A673 (cell line): ENCODE data around the gene KIRREL3. TPM values are rescaled to one million over a fixed set of nuclear protein-coding genes. Genes with fewer than 3 reads are reported as not detected.

ENCODE experiments used
- BruUV-seq: library from RNA; stranded (reverse); fragments of 400-500 nt; replicated peaks from 2 replicates; lab custom pipeline; 2021; lab: Mats Ljungman, UMichigan
- CTCF ChIA-PET: fragments of 300-600 bp; sonication (Branson Sonifier 250); formaldehyde crosslinking; loops from one replicate; lab custom pipeline; 2022; ENCODE audit warnings: antibody characterized with exemption; lab: Charles Lee
- POLR2A ChIA-PET: fragments of 300-600 bp; sonication (Branson Sonifier 250); formaldehyde crosslinking; loops from one replicate; lab custom pipeline; 2022; ENCODE audit warnings: antibody characterized with exemption; ENCODE audit not compliant: low non-redundant PET; lab: Charles Lee
- DNase-seq: peaks from one replicate; pipeline ENCODE4 v3.0.0-alpha.2; 2015; ENCODE audit warnings: low spot score
- H3K27ac ChIP-seq: fragments of 200-600 bp; sonication (generic); 2 replicates; pipeline ENCODE4 v1.5.1; 2016; ENCODE audit warnings: mixed run types, low read depth, mild to moderate bottlenecking, mixed read lengths, antibody characterized with exemption, low read length; ENCODE audit not compliant: poor library complexity, severe bottlenecking
- H3K27me3 ChIP-seq: fragments of 200-600 bp; sonication (generic); replicated peaks from 2 replicates; pipeline ENCODE4 v1.6.1; 2017; ENCODE audit warnings: mixed run types, low read depth, mild to moderate bottlenecking, mixed read lengths, antibody characterized with exemption, low read length; ENCODE audit not compliant: insufficient read depth, poor library complexity
- H3K36me3 ChIP-seq: fragments of 200-600 bp; sonication (generic); 2 replicates; pipeline ENCODE4 v1.6.1; 2016; ENCODE audit warnings: mixed run types, mild to moderate bottlenecking, mixed read lengths, antibody characterized with exemption, low read length; ENCODE audit not compliant: insufficient read depth, poor library complexity, severe bottlenecking
- H3K4me1 ChIP-seq: fragments of 200-600 bp; sonication (generic); 2 replicates; pipeline ENCODE4 v1.6.1; 2017; ENCODE audit warnings: mixed run types, mild to moderate bottlenecking, mixed read lengths, antibody characterized with exemption, low read length; ENCODE audit not compliant: insufficient read depth, poor library complexity, severe bottlenecking
- H3K4me3 ChIP-seq: fragments of 200-600 bp; sonication (generic); 2 replicates; pipeline ENCODE4 v1.5.1; 2016; ENCODE audit warnings: low read depth, mixed run types, mild to moderate bottlenecking, mixed read lengths, low read length; ENCODE audit not compliant: poor library complexity, severe bottlenecking
- H3K9me3 ChIP-seq: fragments of 200-600 bp; sonication (generic); 2 replicates; pipeline ENCODE4 v1.6.1; 2016; ENCODE audit warnings: mixed run types, low read depth, mild to moderate bottlenecking, mixed read lengths, antibody characterized with exemption, low read length; ENCODE audit not compliant: poor library complexity, severe bottlenecking
- EZH2 ChIP-seq: fragments of 200-600 bp; sonication (generic); IDR thresholded peaks from 2 replicates; pipeline ENCODE4 v1.6.1; 2017; ENCODE audit warnings: borderline replicate concordance, low read depth, mild to moderate bottlenecking, mixed read lengths, antibody characterized with exemption, low read length; ENCODE audit not compliant: poor library complexity, severe bottlenecking
- intact Hi-C: fragments of 100-400 bp; cut with micrococcal nuclease; formaldehyde crosslinking; loops from one replicate; pipeline ENCODE4 v1.10.0; 2022; ENCODE audit not compliant: unreplicated experiment
- total RNA-seq: library from RNA; stranded (reverse); gene quantifications from 2 replicates; pipeline ENCODE4 v1.2.3, GENCODE V29; 2021
- TF ChIP-seq, protein P1 (sequence below): fragments of 300-800, 200-600 bp; sonication (generic); conservative IDR thresholded peaks from 2 replicates; pipeline ENCODE4 v1.5.1; 2017; ENCODE audit warnings: low read depth, mild to moderate bottlenecking, antibody characterized with exemption, low read length, moderate library complexity, mixed read lengths

The KIRREL3 gene
- total RNA-seq, 1 experiment from 2014 or later = not detected

DNA sequence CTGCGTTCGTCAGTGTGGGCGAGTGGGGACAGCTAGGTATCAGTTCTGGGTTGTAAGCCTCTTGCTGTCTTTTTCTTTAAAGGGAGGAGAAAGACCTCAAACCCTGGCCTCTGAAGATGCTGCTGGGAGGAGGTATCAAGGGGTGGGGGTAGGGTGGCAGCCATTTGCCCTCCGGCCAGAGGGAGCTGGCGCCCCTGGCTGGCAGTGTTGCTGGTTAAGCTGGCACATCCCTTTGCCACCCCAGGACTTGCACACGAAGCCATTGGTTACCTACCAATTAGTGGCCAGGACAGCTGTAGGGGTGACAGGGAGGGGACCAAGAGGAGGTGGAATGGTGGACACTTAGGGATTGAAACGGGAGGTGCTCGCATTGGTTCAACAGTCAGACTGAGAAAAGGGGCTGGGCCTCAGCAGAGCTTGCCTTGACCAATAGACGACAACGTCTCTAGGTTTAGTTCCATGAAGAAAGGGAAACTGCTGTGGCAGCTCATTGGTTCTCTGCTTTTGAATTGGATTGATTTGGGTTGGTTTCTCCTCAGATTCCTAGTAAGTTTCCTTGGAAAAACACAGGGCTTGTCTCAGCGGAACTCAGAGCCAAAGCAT is 567.2 kb downstream of the KIRREL3 start:
- Histone ChIP-seq H3K27ac (no peak overlapping the region), H3K9me3 (no peaks in the 10 kb centered on the region), H3K27me3 (no peaks in the 10 kb centered on the region), H3K4me1 (no peaks in the 10 kb centered on the region), H3K4me3 (no peak overlapping the region), H3K36me3 (no peaks in the 10 kb centered on the region)
- DNase-seq = no peak
- CTCF ChIA-PET = no interaction called here
- TF ChIP-seq EZH2 = no peak
- TF ChIP-seq, protein P1, sequence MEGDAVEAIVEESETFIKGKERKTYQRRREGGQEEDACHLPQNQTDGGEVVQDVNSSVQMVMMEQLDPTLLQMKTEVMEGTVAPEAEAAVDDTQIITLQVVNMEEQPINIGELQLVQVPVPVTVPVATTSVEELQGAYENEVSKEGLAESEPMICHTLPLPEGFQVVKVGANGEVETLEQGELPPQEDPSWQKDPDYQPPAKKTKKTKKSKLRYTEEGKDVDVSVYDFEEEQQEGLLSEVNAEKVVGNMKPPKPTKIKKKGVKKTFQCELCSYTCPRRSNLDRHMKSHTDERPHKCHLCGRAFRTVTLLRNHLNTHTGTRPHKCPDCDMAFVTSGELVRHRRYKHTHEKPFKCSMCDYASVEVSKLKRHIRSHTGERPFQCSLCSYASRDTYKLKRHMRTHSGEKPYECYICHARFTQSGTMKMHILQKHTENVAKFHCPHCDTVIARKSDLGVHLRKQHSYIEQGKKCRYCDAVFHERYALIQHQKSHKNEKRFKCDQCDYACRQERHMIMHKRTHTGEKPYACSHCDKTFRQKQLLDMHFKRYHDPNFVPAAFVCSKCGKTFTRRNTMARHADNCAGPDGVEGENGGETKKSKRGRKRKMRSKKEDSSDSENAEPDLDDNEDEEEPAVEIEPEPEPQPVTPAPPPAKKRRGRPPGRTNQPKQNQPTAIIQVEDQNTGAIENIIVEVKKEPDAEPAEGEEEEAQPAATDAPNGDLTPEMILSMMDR = no peak
- no TSS peak for BruUV-seq
- intact Hi-C loops = no loop called here
- POLR2A ChIA-PET = no interaction called here

- H3K4me1 ChIP-seq = no peaks in the 10 kb centered on the region
- no peak overlapping the region for H3K4me3 ChIP-seq
- H3K27me3 ChIP-seq = no peaks in the 10 kb centered on the region
- POLR2A ChIA-PET = no interaction called here
- TF ChIP-seq, protein P1 = no peak
- TF ChIP-seq EZH2 = no peak
- H3K27ac ChIP-seq = no peak overlapping the region
- intact Hi-C loops = no loop called here
- CTCF ChIA-PET = no interaction called here
- no TSS peak for BruUV-seq
- H3K36me3 ChIP-seq = no peaks in the 10 kb centered on the region
- H3K9me3 ChIP-seq = no peaks in the 10 kb centered on the region
- DNase-seq = no peak
Observed at GRCh38 chr11:126432525-126432924, 568.0 kb downstream of the KIRREL3 start.

DNA sequence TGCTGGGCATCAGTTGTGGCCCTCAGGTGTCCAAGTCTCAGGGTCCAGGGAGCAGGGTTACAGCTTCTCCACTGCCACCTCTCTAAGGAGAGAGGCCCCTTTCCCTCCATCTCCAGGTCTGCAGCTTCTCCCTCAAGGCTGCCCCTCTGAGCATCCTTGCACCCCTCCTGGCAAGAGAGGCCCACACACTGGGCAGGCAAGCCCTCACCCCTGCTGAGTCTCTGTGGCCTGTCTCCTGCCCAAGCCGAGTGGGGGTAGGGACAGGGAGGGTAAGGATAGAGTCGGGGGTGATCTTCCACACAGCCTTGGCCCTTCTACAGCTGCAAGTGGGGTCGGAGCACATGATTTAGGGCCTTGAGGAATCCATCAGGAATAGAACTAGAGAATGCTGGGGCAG is 568.5 kb downstream of the KIRREL3 start:
- TF ChIP-seq EZH2 = no peak
- Histone ChIP-seq H3K4me1 (no peaks in the 10 kb centered on the region), H3K36me3 (no peaks in the 10 kb centered on the region), H3K27me3 (no peaks in the 10 kb centered on the region), H3K27ac (no peak overlapping the region), H3K4me3 (no peak overlapping the region), H3K9me3 (no peaks in the 10 kb centered on the region)
- ChIA-PET CTCF (no interaction called here), POLR2A (no interaction called here)
- intact Hi-C loops = no loop called here
- BruUV-seq = no TSS peak
- no peak for DNase-seq
